ENCODE results near the gene NPAS1. TPM values are rescaled to one million over a fixed set of nuclear protein-coding genes. Genes with fewer than 3 reads are reported as not detected.

Gene NPAS1
- total RNA-seq, 3 donors from 2014 or later: 2.5 TPM; not detected in 2

DNA sequence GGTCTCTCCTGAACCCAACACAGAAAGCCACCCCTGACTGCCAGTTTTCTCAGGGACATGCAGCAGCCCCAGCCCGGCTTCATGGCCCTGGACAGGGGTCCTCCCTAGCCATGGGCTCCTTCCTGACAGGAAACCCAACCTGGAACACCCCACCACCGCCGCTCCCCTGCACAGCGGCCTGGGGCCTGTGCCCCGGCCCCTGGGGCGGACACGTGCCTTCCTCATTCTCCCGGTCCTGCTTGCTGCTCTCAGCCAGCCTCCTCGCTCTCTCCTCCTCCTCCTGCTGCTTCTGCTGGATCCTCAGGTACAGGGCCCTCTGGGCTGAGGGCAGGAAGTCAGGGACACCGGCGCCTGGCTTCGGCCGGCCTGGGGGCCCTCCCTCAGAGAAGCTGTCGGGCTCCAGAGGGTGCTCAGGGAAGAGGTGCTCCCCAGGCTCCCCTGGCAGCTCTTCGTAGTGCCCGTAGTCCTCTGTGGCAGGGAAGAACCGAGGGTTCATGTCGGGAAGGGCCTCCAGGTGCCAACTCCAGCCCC is 49.3 kb downstream of the NPAS1 start:
- no peak for DNase-seq (ENCODE audit: low spot score in 2 of 2)
- no peaks in the 10 kb centered on the region for H3K4me1 ChIP-seq
- TF ChIP-seq, protein P1, sequence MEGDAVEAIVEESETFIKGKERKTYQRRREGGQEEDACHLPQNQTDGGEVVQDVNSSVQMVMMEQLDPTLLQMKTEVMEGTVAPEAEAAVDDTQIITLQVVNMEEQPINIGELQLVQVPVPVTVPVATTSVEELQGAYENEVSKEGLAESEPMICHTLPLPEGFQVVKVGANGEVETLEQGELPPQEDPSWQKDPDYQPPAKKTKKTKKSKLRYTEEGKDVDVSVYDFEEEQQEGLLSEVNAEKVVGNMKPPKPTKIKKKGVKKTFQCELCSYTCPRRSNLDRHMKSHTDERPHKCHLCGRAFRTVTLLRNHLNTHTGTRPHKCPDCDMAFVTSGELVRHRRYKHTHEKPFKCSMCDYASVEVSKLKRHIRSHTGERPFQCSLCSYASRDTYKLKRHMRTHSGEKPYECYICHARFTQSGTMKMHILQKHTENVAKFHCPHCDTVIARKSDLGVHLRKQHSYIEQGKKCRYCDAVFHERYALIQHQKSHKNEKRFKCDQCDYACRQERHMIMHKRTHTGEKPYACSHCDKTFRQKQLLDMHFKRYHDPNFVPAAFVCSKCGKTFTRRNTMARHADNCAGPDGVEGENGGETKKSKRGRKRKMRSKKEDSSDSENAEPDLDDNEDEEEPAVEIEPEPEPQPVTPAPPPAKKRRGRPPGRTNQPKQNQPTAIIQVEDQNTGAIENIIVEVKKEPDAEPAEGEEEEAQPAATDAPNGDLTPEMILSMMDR (IDR thresholded peaks at IDR 0.05): no peak
- no peak for TF ChIP-seq POLR2A (IDR thresholded peaks at IDR 0.05)
- TF ChIP-seq POLR2AphosphoS5 (IDR thresholded peaks at IDR 0.05): no peak
- H3K9me3 ChIP-seq: no peaks in the 10 kb centered on the region
- intact Hi-C loops (cut with DNase I; ENCODE audit: low total_unique reads): no loop called here
- H3K27ac ChIP-seq: no peak overlapping the region
- peaks cover 20% of the 10 kb centered on the region for H3K36me3 ChIP-seq
- no peak overlapping the region for H3K4me3 ChIP-seq
- H3K27me3 ChIP-seq: no peaks in the 10 kb centered on the region

DNA sequence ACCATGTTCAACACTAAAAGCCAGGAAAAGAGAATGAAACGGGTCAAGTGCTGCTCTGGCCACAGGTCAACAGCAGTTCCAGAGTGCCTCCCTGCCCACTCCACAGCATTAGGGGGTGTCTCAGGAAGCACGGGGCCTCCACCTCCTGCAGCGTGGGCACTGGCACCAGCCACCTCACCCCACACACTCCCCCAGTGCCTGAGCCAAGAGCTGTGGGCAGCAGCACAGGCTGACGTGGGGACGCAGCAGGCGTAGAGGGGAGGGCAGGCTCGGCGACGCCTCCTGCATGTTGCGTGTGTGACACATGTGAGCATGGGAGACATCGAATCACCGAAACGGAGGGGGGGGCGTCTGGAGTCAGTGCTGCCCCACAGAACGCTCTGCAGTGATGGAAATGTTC is 50.2 kb downstream of the NPAS1 start:
- H3K27ac ChIP-seq: no peak overlapping the region
- H3K4me3 ChIP-seq: no peak overlapping the region
- no peak for DNase-seq (ENCODE audit: low spot score in 2 of 2)
- H3K36me3 ChIP-seq: peaks cover 20% of the 10 kb centered on the region
- TF ChIP-seq POLR2A (IDR thresholded peaks at IDR 0.05): no peak
- no peak for TF ChIP-seq POLR2AphosphoS5 (IDR thresholded peaks at IDR 0.05)
- TF ChIP-seq, protein P1 (IDR thresholded peaks at IDR 0.05): no peak
- no peaks in the 10 kb centered on the region for H3K4me1 ChIP-seq
- intact Hi-C loops (cut with DNase I; ENCODE audit: low total_unique reads): no loop called here
- no peaks in the 10 kb centered on the region for H3K9me3 ChIP-seq
- no peaks in the 10 kb centered on the region for H3K27me3 ChIP-seq

DNA sequence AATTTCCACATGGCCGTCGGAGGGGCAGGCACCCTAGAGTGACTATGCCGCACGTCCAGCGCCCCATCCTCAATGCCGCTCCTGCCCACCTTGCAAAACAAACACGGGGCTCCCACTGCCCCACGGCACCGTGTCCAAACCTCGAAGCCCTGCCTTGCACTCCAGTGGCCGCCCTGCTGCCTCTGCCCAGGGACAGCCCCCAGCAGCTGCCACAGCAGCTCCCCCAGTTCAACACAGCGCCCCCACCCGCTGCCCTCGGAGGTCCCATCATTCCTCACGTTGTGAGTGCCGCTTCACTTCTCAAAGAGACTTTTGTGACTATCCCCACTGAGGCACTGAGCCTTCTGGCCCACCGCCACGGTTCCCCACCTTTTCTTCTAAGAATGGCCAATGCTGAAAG is 51.1 kb downstream of the NPAS1 start:
- H3K4me1 ChIP-seq: no peaks in the 10 kb centered on the region
- no peak overlapping the region for H3K4me3 ChIP-seq
- intact Hi-C loops (cut with DNase I; ENCODE audit: low total_unique reads): no loop called here
- peaks cover 11% of the 10 kb centered on the region for H3K36me3 ChIP-seq
- H3K27me3 ChIP-seq: no peaks in the 10 kb centered on the region
- TF ChIP-seq, protein P1 (IDR thresholded peaks at IDR 0.05): no peak
- no peak for TF ChIP-seq POLR2AphosphoS5 (IDR thresholded peaks at IDR 0.05)
- no peak for TF ChIP-seq POLR2A (IDR thresholded peaks at IDR 0.05)
- no peaks in the 10 kb centered on the region for H3K9me3 ChIP-seq
- no peak for DNase-seq (ENCODE audit: low spot score in 2 of 2)
- no peak overlapping the region for H3K27ac ChIP-seq

DNA sequence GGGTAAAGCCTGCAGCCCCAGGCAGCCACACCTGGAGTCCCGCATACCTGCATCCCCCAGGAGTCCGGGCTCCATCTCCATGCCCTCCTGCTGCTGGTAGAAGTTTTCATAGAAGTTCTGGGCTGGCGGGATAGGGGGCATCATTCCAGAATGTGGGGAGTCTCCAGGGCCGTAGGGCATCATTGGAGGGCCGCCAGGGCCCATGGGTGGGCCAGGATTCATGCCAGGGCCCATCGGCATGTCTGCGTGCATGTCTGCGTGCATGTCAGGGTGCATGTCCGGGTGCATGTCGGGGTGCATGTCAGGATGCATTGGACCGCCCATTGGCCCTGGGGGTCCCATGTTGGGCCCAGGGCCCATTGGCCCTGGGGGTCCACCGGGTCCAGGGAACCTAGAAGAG is 52.1 kb downstream of the NPAS1 start:
- intact Hi-C loops (cut with DNase I; ENCODE audit: low total_unique reads): no loop called here
- H3K9me3 ChIP-seq: no peaks in the 10 kb centered on the region
- peaks cover 8% of the 10 kb centered on the region for H3K36me3 ChIP-seq
- H3K4me1 ChIP-seq: no peaks in the 10 kb centered on the region
- no peak overlapping the region for H3K27ac ChIP-seq
- no peak overlapping the region for H3K4me3 ChIP-seq
- DNase-seq (ENCODE audit: low spot score in 2 of 2): no peak
- H3K27me3 ChIP-seq: no peaks in the 10 kb centered on the region
- TF ChIP-seq POLR2A (IDR thresholded peaks at IDR 0.05): no peak
- TF ChIP-seq POLR2AphosphoS5 (IDR thresholded peaks at IDR 0.05): no peak
- TF ChIP-seq, protein P1 (IDR thresholded peaks at IDR 0.05): no peak

DNA sequence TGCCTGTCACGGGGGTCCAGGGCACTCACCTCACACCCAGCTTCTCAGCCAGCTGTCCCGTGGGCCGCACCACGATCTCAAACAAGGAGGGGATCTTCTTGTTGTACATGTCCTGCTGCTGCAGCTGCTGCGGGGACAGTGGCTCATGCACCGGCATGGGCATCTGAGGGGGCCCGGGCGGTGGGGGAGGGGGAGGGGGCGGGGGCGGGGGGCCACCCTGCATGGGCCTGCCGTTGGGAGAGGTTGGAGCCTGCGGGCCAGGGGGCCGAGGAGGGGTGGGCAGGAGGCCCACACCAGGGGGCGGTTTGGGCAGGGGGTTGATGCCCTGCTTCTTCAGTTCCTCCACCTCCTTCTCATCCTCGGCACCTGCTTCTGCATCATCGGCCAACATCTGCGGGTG is 52.7 kb downstream of the NPAS1 start:
- H3K27ac ChIP-seq: no peak overlapping the region
- H3K27me3 ChIP-seq: no peaks in the 10 kb centered on the region
- DNase-seq (ENCODE audit: low spot score in 2 of 2): no peak
- no peak overlapping the region for H3K4me3 ChIP-seq
- intact Hi-C loops (cut with DNase I; ENCODE audit: low total_unique reads): no loop called here
- H3K9me3 ChIP-seq: no peaks in the 10 kb centered on the region
- TF ChIP-seq POLR2A (IDR thresholded peaks at IDR 0.05) (no peak), POLR2AphosphoS5 (IDR thresholded peaks at IDR 0.05) (no peak)
- TF ChIP-seq, protein P1 (IDR thresholded peaks at IDR 0.05): no peak
- peaks cover 2% of the 10 kb centered on the region for H3K36me3 ChIP-seq
- H3K4me1 ChIP-seq: no peaks in the 10 kb centered on the region
